Astrocyte of the spinal cord (primary cell): ENCODE data around the gene CRY2.

ENCODE experiments used
- DNase-seq: peaks from one replicate; pipeline ENCODE4 v3.0.0; 2011; ENCODE audit warnings: low read depth, low spot score
- H3K4me3 ChIP-seq: 2 replicates; pipeline ENCODE4 v1.5.1; 2011; ENCODE audit warnings: low read depth, mild to moderate bottlenecking, low read length, moderate library complexity
- CTCF ChIP-seq: IDR thresholded peaks from 2 replicates; pipeline ENCODE4 v1.5.1; 2012; ENCODE audit warnings: low read depth, mild to moderate bottlenecking, low read length, inconsistent platforms
- in situ Hi-C: cut with HindIII; loops from 2 replicates; pipeline ENCODE4 v1.10.0; 2017; ENCODE audit warnings: low sequenced_read_pairs

CRY2 gene

GRCh38 chr11:45890886-45891550, 43.7 kb downstream of the CRY2 start:
- no peak for TF ChIP-seq CTCF
- no peak for DNase-seq
- in situ Hi-C loops, result no loop called here
- H3K4me3 ChIP-seq, result no peak overlapping the region

DNA sequence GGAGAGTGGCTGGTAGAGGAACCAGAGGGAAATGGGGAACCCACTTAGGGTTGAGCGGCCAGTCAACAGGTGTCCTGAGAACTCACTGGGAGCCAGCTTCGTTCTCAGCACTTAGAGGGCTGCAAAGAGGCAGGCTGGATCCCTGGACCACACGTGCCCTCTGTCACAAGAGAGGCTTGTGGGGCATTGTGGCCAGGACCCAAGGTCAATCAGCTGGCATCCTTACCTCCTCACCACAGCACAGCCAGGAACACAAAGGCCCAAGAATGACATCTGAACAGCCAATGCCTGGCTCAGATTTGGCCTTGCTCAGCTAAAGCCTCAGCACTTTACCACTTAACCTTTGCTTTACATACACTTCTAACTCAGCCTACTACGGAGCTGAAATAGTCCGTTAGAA, 45.6 kb downstream of the CRY2 start:
- no peak for TF ChIP-seq CTCF
- no peak for DNase-seq
- H3K4me3 ChIP-seq, result no peak overlapping the region
- in situ Hi-C loops, result no loop called here

- TF ChIP-seq CTCF, result no peak
- in situ Hi-C loops, result no loop called here
- DNase-seq, result no peak
- H3K4me3 ChIP-seq, result no peak overlapping the region
These were observed 47.4 kb downstream of the CRY2 start for GRCh38 chr11:45894555-45895247.

DNA sequence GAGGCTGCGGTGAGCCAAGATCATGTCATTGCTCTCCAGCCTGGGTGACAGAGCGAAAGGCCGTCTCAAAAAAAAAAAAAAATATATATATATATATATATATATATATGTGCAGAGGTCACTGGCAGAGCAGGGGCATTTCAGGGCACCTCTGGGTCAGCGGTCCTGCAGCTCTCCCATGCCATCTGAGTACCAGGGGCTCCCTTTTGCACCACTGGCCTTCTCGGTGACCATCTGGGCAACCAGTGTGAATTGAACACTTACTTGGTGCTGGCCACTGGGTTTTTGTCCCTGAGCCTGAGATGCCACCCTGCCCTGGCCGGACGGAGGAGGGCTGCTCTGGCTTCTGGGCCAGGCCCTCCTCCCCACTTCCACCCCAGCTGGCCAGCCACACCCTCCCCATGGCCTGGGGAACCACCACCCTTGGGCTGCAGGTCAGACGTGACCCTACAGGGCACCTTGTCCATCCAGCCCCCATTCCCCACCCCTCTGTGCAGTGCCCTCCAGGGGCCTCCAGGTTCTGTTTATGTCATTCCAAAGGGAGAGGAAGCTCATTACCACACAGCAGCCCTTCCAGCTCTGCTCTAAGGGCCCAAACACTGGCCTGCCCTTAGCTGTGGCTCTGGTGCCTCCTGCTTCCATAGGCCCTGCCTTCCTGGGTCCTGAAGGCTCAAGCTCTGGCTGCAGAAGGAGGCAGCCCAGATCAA, 48.4 kb downstream of the CRY2 start:
- in situ Hi-C loops, result no loop called here
- no peak for TF ChIP-seq CTCF
- H3K4me3 ChIP-seq, result no peak overlapping the region
- no peak for DNase-seq

DNA sequence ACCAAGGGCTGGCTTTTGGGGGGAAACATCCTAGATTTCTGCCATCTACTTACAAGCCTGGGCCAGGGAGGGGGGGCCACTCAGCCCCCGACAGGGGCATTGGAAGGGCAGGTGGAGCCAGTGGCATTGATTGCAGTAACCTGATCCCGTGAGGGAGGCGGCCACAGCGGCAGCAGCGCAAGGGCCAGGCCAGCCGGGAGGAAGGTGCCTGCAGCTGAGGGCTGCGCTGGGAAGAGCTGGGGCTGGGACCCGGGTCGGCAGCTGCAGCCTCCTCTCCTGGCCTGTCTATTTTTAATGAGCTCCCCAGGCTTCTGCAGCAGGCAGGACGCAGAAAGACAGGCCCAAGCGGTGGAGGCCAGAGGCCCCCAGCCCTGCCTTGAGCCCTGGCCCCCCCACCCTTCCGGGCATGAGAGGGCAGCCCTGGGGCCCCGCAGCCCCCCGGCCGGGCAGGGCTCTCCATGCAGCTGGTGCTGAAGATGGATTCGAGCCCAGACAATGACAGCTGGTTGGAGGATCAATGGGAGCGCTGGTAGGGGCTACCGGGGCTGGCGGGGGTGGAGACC, 49.2 kb downstream of the CRY2 start:
- no peak for TF ChIP-seq CTCF
- DNase-seq, result no peak
- no peak overlapping the region for H3K4me3 ChIP-seq
- in situ Hi-C loops, result no loop called here

GRCh38 chr11:45897556-45897955, 50.3 kb downstream of the CRY2 start:
- no peak for DNase-seq
- in situ Hi-C loops, result no loop called here
- no peak overlapping the region for H3K4me3 ChIP-seq
- no peak for TF ChIP-seq CTCF
